ENCODE results near the gene KCTD5. TPM values are rescaled to one million over a fixed set of nuclear protein-coding genes. Genes with fewer than 3 reads are reported as not detected.

The KCTD5 gene
- total and polyA plus RNA-seq, 9 of the 15 experiments (the other 6 are each of a cell fraction or from before 2014, with no cell fraction given) = 0.73 to 58.3 (median 32.3) TPM

DNA sequence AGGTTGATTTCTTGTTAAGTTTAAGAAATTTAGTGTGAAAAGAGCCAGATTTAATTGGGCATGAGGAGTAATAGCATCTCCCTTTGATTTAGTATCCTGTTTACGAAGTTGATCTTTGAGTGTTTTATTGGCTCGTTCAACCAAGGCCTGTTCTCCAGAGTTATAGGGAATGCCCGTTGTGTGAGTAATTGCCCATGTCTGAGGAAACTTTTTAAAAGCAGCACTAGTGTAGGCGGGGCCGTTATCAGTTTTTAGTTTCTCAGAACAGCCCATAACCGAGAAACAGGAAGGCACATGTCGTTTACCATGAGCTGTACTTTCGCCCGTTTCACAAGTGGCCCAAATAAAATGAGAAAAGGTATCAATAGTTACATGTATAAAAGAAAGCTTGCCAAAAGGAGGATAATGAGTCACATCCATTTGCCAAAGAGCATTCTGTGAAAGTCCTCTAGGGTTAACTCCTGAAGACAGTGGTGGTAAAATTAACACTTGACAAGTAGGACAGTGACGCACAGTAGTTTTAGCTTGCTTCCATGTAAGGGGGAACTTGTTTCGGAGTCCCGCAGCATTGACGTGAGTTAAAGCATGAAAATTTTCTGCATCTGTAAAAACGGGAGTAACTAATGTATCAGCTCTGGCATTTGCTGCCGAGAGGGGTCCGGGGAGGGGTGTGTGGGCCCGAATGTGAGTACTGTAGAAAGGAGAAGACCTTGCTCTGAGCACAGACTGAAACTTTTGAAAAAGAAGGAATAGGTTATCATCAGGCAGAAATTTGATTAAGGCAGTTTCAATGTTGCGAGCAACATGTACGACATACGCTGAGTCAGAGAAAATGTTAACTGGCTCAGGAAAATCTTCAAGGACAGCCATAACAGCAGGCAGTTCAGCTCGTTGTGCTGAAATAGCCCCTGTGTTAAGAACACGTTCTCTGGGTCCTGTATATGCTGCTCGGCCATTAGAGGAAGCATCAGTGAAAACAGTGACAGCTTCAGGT is 18.5 kb upstream of the KCTD5 start (continued):
- TF ChIP-seq NCOA1 (IDR thresholded peaks at IDR 0.05; ENCODE audit: low read depth) (no peak), GATAD2B (IDR thresholded peaks at IDR 0.05; ENCODE audit: borderline replicate concordance) (no peak), ZNF121 (CRISPR knock-in tag; conservative IDR thresholded peaks at IDR 0.05) (no peak), HIVEP1 (CRISPR knock-in tag; IDR thresholded peaks at IDR 0.05) (no peak), CBFA2T3 (IDR thresholded peaks at IDR 0.05) (no peak), HNRNPL (IDR thresholded peaks at IDR 0.05; ENCODE audit: low read depth, low read length) (no peak), POLR2G (IDR thresholded peaks at IDR 0.05; ENCODE audit: low read depth, low read length) (no peak), CREBBP (IDR thresholded peaks at IDR 0.05; ENCODE audit: low read depth, low read length) (no peak), ZNF584 (CRISPR knock-in tag; IDR thresholded peaks at IDR 0.05; ENCODE audit: low read depth) (no peak), ZNF79 (CRISPR knock-in tag; IDR thresholded peaks at IDR 0.05; ENCODE audit: low read depth) (no peak), ZNF282 (CRISPR knock-in tag; IDR thresholded peaks at IDR 0.05) (no peak), SRSF9 (IDR thresholded peaks at IDR 0.05; ENCODE audit: borderline replicate concordance, low read depth, low read length) (no peak), SRSF1 (IDR thresholded peaks at IDR 0.05; ENCODE audit: low read depth, low read length) (no peak), BHLHE40 (IDR thresholded peaks at IDR 0.05; ENCODE audit: low read length) (no peak)
- TF ChIP-seq, protein P1, sequence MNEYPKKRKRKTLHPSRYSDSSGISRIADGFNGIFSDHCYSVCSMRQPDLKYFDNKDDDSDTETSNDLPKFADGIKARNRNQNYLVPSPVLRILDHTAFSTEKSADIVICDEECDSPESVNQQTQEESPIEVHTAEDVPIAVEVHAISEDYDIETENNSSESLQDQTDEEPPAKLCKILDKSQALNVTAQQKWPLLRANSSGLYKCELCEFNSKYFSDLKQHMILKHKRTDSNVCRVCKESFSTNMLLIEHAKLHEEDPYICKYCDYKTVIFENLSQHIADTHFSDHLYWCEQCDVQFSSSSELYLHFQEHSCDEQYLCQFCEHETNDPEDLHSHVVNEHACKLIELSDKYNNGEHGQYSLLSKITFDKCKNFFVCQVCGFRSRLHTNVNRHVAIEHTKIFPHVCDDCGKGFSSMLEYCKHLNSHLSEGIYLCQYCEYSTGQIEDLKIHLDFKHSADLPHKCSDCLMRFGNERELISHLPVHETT (CRISPR knock-in tag; conservative IDR thresholded peaks at IDR 0.05 in 1 of 2, IDR thresholded peaks at IDR 0.05 in 1 of 2) = 0 out of 4 replicates have a peak, but pooled peaks of 1 of the 2 experiments have one; percentile 21
- TF ChIP-seq, protein P2, sequence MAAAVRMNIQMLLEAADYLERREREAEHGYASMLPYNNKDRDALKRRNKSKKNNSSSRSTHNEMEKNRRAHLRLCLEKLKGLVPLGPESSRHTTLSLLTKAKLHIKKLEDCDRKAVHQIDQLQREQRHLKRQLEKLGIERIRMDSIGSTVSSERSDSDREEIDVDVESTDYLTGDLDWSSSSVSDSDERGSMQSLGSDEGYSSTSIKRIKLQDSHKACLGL (CRISPR knock-in tag; IDR thresholded peaks at IDR 0.05; ENCODE audit: borderline replicate concordance, poor library complexity, severe bottlenecking) = no peak
- TF ChIP-seq, protein P3, sequence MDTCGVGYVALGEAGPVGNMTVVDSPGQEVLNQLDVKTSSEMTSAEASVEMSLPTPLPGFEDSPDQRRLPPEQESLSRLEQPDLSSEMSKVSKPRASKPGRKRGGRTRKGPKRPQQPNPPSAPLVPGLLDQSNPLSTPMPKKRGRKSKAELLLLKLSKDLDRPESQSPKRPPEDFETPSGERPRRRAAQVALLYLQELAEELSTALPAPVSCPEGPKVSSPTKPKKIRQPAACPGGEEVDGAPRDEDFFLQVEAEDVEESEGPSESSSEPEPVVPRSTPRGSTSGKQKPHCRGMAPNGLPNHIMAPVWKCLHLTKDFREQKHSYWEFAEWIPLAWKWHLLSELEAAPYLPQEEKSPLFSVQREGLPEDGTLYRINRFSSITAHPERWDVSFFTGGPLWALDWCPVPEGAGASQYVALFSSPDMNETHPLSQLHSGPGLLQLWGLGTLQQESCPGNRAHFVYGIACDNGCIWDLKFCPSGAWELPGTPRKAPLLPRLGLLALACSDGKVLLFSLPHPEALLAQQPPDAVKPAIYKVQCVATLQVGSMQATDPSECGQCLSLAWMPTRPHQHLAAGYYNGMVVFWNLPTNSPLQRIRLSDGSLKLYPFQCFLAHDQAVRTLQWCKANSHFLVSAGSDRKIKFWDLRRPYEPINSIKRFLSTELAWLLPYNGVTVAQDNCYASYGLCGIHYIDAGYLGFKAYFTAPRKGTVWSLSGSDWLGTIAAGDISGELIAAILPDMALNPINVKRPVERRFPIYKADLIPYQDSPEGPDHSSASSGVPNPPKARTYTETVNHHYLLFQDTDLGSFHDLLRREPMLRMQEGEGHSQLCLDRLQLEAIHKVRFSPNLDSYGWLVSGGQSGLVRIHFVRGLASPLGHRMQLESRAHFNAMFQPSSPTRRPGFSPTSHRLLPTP (IDR thresholded peaks at IDR 0.05; ENCODE audit: borderline replicate concordance, extremely low read depth, insufficient read length) = no peak
- TF ChIP-seq, protein P4, sequence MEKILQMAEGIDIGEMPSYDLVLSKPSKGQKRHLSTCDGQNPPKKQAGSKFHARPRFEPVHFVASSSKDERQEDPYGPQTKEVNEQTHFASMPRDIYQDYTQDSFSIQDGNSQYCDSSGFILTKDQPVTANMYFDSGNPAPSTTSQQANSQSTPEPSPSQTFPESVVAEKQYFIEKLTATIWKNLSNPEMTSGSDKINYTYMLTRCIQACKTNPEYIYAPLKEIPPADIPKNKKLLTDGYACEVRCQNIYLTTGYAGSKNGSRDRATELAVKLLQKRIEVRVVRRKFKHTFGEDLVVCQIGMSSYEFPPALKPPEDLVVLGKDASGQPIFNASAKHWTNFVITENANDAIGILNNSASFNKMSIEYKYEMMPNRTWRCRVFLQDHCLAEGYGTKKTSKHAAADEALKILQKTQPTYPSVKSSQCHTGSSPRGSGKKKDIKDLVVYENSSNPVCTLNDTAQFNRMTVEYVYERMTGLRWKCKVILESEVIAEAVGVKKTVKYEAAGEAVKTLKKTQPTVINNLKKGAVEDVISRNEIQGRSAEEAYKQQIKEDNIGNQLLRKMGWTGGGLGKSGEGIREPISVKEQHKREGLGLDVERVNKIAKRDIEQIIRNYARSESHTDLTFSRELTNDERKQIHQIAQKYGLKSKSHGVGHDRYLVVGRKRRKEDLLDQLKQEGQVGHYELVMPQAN (IDR thresholded peaks at IDR 0.05; ENCODE audit: borderline replicate concordance) = no peak
